H1 (cell line): ENCODE data around the gene RAB6D.

Experiments used
- CHD1 ChIP-seq: IDR thresholded peaks from 2 replicates; pipeline ENCODE4 v1.6.1; 2012; ENCODE audit warnings: low read depth, low read length, improper control_type of control experiment
- CTCF ChIP-seq, 3 experiments: IDR thresholded peaks; 1 replicate in 2 of 3; 2 replicates in 1 of 3; pipeline versions ENCODE4 v1.5.1 to v1.6.1; 2011; ENCODE audit warnings: low read length in 3 of 3, mild to moderate bottlenecking in 3 of 3, inconsistent platforms in 2 of 3, low read depth in 1 of 3, moderate library complexity in 1 of 3; ENCODE audit not compliant: insufficient read depth in 1 of 3; ENCODE audit errors: control extremely low read depth in 1 of 3
- MAFK ChIP-seq: IDR thresholded peaks from 2 replicates; pipeline ENCODE4 v1.6.1; 2012; ENCODE audit warnings: low read depth, mild to moderate bottlenecking, improper control_type of control experiment, low read length
- POLR2A ChIP-seq, 2 experiments: IDR thresholded peaks; 1 replicate in 1 of 2; 2 replicates in 1 of 2; pipeline ENCODE4 v1.6.1; 2011; ENCODE audit warnings: low read depth in 2 of 2, low read length in 2 of 2, mild to moderate bottlenecking in 2 of 2; ENCODE audit errors: control extremely low read depth in 1 of 2
- SRF ChIP-seq: IDR thresholded peaks from 2 replicates; pipeline ENCODE4 v1.6.1; 2011; ENCODE audit warnings: mild to moderate bottlenecking, low read depth, low read length, moderate library complexity

- no peak for TF ChIP-seq CTCF (IDR thresholded peaks at IDR 0.05; ENCODE audit: control extremely low read depth in 1 of 3, insufficient read depth in 1 of 3, low read depth in 1 of 3, low read length in 3 of 3)
- no peak for TF ChIP-seq POLR2A (IDR thresholded peaks at IDR 0.05; ENCODE audit: control extremely low read depth in 1 of 2, low read depth in 2 of 2, low read length in 2 of 2)
- no peak for TF ChIP-seq MAFK
- TF ChIP-seq SRF, result no peak
- no peak for TF ChIP-seq CHD1
Measured at GRCh38 chr2:131400849-131401248, 36.9 kb upstream of the RAB6D start.
